HG03095 (cell line): ENCODE results near the gene MAGEB1.

Experiments
- ATAC-seq: cut with Tn5 transposase; IDR thresholded peaks from one replicate; pipeline ENCODE4 v1.9.1; 2021; ENCODE audit warnings: moderate library complexity; ENCODE audit not compliant: unreplicated experiment

The MAGEB1 gene, protein sequence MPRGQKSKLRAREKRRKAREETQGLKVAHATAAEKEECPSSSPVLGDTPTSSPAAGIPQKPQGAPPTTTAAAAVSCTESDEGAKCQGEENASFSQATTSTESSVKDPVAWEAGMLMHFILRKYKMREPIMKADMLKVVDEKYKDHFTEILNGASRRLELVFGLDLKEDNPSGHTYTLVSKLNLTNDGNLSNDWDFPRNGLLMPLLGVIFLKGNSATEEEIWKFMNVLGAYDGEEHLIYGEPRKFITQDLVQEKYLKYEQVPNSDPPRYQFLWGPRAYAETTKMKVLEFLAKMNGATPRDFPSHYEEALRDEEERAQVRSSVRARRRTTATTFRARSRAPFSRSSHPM

DNA sequence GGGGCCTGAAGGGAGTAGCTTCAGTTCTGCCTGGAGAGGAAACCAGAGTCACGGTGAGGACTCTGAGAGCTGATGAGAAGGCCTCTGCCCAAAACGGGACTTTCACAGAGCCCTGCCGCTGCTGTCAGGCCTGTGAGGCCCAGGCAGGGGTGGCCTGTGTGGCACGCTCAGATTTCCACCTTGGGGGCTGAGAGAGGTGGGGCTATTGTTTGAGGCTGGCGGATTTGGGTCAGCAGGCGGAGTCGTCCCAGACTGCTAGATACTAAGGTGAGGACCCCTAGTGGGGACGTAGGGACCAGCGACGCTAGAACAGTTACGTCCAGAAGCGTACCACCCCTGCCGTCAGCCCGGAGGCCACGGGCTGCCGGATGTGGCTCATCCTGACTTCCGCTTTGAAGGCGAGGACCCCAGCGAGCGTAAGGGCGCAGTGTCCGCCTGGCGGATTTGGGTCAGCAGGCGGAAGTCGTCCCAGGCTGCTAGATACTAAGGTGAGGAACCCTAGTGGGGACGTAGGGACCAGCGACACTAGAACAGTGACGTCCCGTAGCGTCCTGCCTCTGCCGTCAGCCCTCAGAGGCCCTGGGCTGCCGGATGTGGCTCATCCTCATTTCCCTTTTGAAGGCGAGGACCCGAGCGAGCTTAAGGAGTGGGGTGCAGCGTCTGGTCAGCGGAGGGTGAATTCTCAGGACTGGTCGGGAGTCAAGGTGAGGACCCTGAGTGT lies at the start of gene MAGEB1:
Gene MAGEB1 (plus strand): TSS at position 378 of the 721 bp plus-strand sequence. CDS start 3,348 bp downstream, outside the sequence.
- no peak for ATAC-seq

DNA sequence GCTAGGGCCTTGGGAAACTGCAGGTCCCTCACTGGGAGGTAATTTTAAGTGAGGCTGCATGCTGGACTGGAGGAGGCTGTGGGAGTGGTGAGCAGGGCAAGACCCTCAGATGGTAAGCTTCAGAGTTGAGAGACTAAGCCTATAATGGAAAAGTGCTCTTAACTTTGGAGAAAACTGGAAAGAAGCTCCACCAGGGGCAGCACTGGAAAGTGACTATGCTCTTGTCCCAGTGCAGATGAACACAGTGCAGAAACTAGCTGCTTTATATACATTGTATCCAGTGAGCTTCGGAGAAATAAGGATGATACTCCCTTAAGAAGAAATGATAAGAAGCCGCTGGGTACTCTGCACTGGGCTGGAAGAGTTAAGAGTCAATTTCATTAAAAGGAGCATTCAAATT lies 34.8 kb upstream of the MAGEB1 start:
- ATAC-seq: no peak

DNA sequence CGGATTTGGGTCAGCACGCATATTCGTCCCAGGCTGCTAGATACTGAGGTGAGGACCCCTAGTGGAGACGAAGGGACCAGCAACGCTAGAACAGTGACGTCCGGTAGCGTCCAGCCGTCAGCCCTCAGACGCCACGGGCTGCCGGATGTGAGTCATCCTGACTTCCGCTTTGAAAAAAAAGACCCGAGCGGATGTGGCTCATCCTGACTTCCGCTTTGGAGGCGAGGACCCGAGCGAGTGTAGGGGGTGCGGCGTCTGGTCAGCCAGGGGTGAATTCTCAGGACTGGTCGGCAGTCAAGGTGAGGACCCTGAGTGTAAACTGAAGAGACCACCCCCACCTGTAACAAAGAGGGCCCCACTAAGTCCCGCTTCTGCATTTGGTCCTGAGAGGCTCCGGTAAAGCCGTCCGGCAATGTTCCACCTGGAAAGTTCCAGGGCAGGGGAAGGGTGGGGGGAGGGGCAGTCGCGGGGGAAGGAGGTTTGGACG lies 31.5 kb upstream of the MAGEB1 start, which contains the start of gene MAGEB2:
Gene MAGEB2 (plus strand): TSS at position 207 of the 487 bp plus-strand sequence. CDS start 3,018 bp downstream, outside the sequence.
- ATAC-seq: no peak

DNA sequence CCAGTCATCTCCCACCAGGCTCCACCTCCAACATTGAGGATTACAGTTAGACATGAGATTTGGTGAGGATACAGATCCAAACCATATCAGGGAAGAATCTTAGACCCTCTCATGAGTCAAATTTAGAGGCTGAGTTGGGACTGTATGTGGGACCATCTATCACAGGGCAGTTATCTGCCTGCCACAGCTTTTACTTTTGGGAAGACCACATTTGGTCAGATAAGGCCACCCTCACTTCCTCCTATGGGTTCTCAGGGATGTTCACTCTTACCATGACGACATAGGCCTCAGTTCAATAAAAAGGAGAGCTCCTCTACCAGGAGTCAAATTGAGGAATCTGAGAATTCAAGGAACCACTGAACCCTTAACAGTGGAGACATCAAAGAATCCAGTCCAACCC lies 29.5 kb upstream of the MAGEB1 start:
- ATAC-seq: no peak

DNA sequence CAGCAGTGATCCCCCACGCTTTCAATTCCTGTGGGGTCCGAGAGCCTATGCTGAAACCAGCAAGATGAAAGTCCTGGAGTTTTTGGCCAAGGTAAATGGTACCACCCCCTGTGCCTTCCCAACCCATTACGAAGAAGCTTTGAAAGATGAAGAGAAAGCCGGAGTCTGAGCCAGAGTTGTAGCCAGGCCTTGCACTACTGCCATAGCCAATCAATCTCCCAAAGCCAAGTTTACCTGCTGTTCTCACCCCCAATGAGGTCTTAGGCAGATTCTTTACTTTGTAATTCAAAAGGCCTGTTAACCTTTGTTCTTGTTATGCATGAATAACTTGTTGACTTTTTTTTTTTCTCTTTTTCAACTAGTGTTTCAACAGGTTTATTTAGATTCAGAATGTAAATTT lies 27.6 kb upstream of the MAGEB1 start:
- ATAC-seq: no peak

DNA sequence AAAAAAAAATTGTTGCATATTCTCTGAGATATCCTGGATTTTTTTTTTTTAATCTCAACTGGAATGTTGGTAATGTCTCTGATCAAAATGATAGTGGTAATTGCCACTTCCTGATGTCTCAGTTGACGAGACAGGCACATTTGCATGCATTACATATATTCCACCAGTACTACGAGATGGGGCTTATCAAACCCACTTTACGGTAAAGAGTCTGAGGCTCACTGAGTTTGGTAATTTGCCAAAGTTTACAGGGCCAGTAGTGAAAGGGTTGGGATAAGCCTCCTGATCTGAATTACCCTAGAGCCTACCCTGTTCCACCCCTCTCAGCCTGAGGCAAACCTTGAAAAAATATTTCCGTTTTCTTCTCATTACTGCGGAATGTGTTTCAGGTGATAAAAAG lies 26.3 kb upstream of the MAGEB1 start:
- no peak for ATAC-seq

DNA sequence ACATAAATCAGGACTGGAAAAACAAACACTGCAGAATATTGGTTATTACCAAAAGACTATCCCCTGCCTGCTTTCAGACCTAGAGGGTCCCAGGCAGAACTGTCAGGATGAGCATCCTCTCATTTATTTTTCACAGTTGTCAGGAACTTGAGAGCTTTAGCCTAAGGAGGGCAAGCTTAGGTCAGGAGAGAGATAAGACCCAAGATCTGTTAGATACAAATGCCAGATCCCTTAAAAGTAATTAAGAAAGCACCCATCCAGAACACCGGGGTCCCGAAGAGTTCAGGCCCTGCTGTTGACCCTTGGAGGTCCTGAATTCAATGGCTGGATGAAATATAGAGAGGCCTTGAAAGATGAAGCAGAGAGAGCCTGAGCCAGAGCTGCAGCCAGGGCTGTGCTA lies 22.4 kb upstream of the MAGEB1 start:
- no peak for ATAC-seq

DNA sequence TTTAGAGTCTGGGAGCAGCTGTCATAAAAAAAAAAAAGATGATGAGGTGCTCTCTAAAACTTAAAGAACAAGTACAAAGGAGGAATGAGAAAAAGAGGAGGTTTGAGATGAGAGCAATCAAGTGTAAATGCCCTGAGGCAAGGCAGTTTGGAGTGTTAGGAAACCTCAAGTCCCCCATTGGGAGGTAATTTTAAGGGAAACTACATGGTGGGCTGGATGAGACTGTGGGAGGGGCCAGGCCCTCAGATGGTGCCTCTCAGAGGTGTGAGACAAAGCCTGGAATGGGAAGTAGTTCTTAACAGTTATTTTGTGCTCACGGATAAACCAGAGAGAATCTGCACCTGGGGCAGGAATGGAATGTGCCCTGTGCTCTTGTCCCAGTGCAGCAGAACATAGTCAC lies 18.4 kb upstream of the MAGEB1 start:
- no peak for ATAC-seq

DNA sequence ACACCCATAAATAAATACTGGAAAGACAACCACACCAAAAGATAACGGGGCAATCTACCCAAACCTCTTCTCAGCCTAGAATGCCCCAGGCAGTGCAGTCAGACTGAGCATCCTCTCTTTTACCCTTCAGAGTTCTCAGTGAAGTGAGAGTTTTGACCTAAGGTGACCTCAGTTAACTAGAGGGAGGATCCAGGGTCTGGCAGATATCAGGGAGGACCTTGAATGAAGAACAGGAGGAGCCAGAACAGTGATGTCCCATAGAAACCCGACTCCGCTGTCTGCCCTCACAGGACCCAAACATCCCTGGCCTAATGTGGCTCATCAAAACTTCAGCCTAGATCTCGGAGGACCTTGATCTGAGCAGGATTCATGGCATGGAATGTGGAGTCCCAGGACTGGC lies 16.6 kb upstream of the MAGEB1 start, which contains the start of gene MAGEB3:
Gene MAGEB3 (plus strand): TSS at position 263 of the 400 bp plus-strand sequence. CDS start 5,268 bp downstream, outside the sequence.
- no peak for ATAC-seq

DNA sequence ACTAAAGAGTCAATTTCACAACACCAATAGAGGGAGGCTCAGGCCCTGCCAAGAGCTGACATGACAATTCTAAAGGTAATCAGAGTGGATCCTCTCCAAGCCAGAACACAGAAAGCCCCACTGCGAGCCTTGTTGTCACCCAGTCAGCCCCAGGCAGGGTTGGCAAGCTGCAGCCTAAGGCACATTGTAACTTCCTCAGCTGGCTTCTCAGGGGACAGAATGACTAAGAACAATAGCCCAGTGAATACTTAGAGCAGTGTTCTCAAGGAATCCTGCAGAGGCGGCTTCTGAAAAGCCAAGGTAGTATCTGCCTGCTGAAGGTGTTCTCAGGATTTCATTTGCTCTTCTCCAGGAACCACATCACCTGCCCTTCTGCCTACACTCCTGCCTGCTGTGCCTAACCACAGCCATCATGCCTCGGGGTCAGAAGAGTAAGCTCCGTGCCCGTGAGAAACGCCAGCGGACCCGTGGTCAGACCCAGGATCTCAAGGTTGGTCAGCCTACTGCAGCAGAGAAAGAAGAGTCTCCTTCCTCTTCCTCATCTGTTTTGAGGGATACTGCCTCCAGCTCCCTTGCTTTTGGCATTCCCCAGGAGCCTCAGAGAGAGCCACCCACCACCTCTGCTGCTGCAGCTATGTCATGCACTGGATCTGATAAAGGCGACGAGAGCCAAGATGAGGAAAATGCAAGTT lies 5.1 kb upstream of the MAGEB1 start, which contains the start of gene MAGEB4:
Gene MAGEB4 (plus strand): TSS at position 277 of the 692 bp plus-strand sequence. CDS start 136 bp downstream, at position 413.
- no peak for ATAC-seq

DNA sequence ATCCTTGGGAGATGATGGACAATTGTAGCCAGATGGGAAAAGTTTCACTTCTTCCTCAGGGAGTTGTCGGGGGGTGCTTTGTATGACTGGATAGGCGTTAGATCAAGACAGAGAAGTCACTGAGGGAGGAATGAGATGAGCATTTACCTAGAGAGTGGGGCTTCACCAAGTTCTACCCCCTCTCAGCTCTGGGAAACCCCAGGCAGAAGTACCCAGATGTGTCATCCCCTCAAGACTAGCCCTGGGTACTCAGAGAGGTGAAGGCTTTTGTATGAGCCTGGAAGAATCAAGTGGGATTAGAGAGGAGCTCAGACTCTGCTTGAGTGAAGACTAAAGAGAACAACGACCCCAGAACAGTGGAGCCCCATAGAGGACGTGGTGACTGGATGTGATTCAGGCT lies 1.9 kb downstream of the MAGEB1 start:
- peak; percentile 56 for ATAC-seq

DNA sequence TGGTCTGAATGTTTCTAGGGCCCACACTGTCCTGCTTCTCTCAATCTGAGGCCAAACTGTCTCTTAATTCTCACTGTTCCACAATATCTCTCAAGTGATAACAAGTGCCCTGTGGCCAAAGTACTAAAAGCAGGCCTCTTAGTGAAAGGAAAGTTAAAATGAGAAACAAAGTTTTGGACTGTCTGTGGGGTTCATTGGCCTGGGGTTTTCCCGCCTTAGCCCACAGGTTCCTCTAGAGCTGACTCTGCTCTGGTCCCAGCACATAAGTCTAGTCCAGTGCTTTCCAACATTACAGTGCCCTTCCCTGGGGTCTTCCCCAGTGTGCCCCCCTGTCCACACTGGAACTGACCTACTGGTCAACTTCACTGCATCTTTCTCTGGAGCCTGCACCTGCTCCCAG lies 6.3 kb downstream of the MAGEB1 start:
- peak; percentile 53 for ATAC-seq

DNA sequence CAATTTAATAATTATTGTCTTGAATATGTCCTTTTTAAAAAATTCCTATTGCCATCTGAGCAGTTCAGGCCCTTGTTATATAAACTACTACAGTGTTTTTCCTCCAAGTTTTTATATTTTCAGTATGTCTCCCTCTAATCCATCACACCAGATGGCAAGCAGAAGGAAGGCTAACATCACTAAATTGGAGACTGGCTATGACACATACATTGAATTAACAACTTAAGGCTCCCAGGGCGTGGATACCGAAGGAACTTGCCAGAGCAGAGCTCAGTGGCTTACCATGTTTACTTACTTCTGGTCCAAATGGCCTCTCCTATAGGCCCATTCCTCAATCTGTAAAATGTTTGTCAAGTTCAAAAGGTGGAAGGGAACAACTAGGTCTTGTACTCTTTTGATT lies 13.0 kb downstream of the MAGEB1 start:
- ATAC-seq: no peak

DNA sequence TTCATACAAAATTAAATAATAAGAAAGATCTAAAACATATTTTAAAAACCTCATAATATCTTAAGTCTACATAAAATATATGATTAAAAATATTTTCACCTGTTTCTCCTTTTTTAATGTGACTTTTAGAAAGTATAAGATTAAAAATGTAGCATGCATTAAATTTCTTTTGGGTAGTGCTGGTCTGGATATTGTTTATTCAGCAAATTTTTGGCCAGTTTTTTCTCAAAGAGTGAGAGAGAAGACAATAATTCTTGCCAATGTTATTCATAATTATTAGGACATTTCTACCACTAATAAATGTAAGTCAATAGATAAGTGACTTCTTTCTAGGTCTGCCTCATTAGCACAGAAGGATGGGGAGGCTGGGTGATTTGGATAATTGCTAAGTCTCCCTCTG lies 14.1 kb downstream of the MAGEB1 start:
- ATAC-seq: no peak

DNA sequence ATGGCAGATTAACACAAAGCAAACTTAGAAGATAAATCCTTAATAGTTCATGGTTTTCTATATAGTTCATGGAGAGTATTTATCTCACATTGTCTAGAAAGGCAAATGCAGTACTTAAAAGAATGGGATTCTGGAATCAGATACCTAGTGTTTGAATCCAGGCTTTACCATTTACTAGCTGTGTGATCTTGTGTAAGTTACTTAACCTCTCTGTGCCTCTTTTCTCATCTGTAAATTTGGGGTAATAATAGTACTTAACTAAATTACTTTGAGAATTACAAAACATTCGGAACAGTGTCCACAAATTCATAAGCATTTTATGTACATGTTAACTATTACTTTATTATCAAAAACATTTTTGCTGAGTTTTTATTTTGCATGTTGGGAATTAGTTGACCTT lies 15.8 kb downstream of the MAGEB1 start:
- no peak for ATAC-seq

DNA sequence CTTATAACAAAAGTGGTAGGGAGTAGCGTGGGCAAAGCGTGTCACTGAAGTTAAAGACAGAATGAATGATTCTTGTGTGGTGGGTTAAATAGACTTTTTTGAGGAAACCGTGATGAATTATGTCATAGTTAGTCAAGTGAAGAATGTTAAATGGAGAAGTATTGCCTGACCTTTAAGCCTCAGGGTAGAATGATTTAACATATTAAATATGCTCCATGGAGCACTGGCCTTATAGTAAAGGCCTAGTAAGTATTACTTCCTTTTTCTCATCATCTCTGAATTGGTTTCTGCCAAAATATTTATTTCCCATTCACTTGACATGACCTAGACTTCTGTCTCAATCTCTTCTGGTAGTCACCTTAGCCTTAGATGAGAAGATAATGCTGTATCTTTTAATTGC lies 23.7 kb downstream of the MAGEB1 start:
- no peak for ATAC-seq

DNA sequence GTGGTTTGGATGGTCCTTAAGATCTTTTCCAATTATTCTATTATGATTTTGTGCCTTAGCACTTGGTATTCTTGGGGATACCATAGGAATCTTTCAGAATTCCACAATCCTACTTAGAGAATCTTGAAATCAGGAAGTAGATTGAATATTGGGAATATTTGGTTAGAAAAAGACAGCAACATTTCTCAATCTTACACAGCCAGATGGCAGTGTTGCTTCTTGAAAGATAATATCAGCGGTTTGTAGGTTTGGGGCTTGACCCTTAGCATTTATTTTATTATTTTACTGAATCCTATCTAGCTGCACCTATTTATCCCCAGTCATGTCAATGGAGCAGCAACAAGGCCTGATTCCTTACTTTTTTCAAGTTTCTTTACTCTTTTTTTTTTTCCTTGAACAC lies 28.6 kb downstream of the MAGEB1 start:
- no peak for ATAC-seq

DNA sequence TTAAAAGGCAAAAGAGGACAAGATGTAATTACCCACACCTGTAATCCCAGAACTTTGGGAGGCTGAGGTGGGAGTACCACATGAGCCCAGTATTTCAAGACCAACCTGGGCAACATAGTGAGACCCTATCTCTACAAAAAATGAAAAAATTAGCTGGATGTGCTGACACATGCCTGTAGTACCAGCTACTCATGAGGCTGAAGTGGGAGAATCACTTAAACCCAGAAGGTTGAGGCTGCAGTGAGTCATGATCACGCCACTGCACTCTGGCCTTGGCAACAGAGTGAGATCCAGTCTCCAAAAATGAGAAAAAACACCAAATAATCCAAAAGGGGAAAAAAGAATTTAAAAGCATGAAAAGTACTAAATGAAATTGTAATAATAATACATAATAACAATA lies 31.4 kb downstream of the MAGEB1 start:
- no peak for ATAC-seq

DNA sequence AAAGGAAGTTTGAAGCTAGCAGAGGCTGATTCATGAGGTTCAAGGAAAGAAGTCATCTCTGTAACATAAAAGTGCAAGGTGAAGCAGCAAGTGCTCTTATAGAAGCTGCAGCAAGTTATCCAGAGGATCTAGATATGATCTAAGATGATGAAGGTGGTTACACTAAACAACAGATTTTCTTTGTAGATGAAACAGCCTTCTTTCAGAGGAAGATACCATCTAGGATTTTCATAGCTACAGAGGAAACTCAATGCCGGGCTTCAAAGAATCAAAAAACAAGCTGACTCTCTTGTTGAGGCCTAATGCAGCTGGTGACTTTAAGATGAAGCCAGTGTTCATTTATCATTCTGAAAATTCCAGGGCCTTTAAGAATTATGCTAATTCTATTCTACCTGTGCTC lies 33.5 kb downstream of the MAGEB1 start:
- no peak for ATAC-seq

DNA sequence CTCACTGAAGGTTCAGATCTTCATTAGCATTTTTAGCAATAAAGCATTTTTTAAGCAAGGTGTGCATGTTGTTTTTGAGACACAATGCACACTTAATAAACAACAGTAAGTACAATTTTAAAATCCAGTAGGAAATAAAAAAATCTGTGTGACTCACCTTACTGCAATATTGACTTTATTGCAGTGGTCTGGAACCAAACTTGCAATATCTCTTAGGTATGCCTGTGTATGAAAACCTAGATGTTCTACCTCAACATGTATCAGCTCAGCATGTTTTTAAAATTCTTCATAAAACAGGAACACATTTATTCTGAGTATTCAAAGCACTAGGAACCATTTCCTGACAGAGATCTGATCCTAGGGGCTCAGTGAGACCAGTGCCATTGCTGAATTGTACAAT lies 35.6 kb downstream of the MAGEB1 start:
- no peak for ATAC-seq

DNA sequence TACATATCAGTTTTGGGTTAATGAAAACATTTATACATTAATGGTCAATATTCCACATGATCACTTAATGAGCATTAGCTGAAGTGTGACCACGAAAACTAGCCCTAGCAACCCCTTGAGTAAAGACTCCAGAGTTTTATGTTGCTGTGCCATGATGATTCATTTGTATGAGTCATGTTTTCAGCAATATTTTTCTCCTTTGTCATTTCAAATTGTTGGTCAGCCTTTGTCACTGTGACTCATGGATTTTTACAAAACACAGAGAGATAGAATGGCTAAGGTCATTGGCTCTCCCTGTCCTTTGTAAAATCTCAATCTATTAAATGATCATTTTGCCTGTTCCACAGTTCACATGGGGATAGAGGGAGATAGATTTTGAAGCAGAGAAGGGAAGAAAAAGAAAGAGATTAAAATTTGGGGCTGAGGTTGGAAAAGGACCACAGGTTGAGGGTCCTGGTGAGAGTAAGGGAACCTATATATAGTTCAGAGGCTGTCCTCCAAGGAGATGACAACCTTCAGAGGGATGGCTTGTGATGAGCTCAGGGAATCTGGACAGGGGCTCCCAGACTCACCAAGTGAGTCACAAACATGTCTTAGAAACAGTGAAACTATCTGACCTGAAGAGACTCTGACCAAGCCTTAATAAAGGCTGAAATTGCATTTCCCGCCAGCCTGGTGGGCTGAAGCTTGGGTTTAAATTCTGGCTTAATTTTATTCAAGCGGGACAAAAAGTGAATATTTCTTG lies 36.7 kb downstream of the MAGEB1 start:
- no peak for ATAC-seq
